Measurements from ENCODE around the gene SETD2.

- TF ChIP-seq CTCF (conservative IDR thresholded peaks at IDR 0.05; ENCODE audit: low read depth, low read length) (no peak), EZH2 (IDR thresholded peaks at IDR 0.05; ENCODE audit: borderline replicate concordance, low read depth, low read length, poor library complexity, severe bottlenecking) (no peak)
These were observed 11.3 kb downstream of the SETD2 start for GRCh38 chr3:47152578-47152977.

Measured in A673 (cell line).